Esophagus squamous epithelium (tissue), 4 donors: ENCODE data around the gene MCRIP1.

Experiments
- POLR2A ChIP-seq, 4 donors: fragments of 450-650 bp; IDR thresholded peaks; one replicate each; pipeline ENCODE4 v1.6.1; 2017; ENCODE audit warnings: antibody characterized with exemption in 4 of 4, mild to moderate bottlenecking in 4 of 4, moderate library complexity in 3 of 4
- TF ChIP-seq, protein P1 (sequence below), 6 experiments: fragments of 450-650 bp in 4 of 6; fragments of 200-600 bp in 2 of 6; sonication (generic) in 2 of 6; IDR thresholded peaks; one replicate each; pipeline ENCODE4 v1.5.1; 2016 to 2019; ENCODE audit warnings: antibody characterized with exemption in 6 of 6, mild to moderate bottlenecking in 4 of 6, moderate library complexity in 4 of 6

DNA sequence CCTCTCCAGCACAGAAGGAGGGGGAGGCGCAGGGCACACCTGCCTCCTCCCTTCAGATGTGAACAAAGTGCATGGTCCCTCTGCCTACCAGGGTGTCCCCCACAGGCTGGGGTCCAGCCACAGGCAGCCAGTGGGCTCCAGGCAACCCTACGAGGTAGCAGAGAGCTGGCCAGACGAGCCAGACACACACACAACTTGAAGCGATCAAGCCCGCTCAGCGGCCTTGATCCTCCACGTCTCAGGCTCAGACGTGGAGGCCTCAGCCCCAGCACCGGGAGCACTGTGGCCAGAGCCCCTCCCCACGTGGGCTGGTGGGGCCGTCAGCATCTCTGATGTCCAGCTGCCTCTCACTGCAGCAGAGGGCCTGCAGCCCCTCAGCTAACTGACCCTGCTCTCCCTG, 8.5 kb downstream of the MCRIP1 start:
- TF ChIP-seq, protein P1, sequence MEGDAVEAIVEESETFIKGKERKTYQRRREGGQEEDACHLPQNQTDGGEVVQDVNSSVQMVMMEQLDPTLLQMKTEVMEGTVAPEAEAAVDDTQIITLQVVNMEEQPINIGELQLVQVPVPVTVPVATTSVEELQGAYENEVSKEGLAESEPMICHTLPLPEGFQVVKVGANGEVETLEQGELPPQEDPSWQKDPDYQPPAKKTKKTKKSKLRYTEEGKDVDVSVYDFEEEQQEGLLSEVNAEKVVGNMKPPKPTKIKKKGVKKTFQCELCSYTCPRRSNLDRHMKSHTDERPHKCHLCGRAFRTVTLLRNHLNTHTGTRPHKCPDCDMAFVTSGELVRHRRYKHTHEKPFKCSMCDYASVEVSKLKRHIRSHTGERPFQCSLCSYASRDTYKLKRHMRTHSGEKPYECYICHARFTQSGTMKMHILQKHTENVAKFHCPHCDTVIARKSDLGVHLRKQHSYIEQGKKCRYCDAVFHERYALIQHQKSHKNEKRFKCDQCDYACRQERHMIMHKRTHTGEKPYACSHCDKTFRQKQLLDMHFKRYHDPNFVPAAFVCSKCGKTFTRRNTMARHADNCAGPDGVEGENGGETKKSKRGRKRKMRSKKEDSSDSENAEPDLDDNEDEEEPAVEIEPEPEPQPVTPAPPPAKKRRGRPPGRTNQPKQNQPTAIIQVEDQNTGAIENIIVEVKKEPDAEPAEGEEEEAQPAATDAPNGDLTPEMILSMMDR (IDR thresholded peaks at IDR 0.05) = no peak
- no peak for TF ChIP-seq POLR2A (IDR thresholded peaks at IDR 0.05)
